Measurements from ENCODE around the gene STK39. TPM values are rescaled to one million over a fixed set of nuclear protein-coding genes. Genes with fewer than 3 reads are reported as not detected.
A peak's percentile ranks its signal among the peaks of the same experiment; 100 is the strongest.
"Not testable (repeated sequence)": the region's sequence is repeated elsewhere in the genome, so short reads cannot be mapped to it uniquely, and the experiment has no call there.

STK39 gene
- total RNA-seq, 1 donor from 2014 or later = 15.7 TPM

GRCh38 chr2:168122210-168122609 is 125.2 kb downstream of the STK39 start:
- not testable (repeated sequence) for H3K4me3 ChIP-seq (ENCODE audit: low read length in 3 of 3); H3K27me3 ChIP-seq (ENCODE audit: control insufficient read depth in 3 of 3, insufficient read depth in 3 of 3, low read length in 3 of 3); H3K9me3 ChIP-seq (ENCODE audit: control insufficient read depth in 3 of 3, low read length in 3 of 3); H3K36me3 ChIP-seq (ENCODE audit: control insufficient read depth in 3 of 3, insufficient read depth in 3 of 3, low read length in 3 of 3); H3K4me1 ChIP-seq (ENCODE audit: control insufficient read depth in 3 of 3, insufficient read depth in 3 of 3, low read length in 3 of 3); H3K9ac ChIP-seq (ENCODE audit: low read depth in 1 of 3, low read length in 3 of 3); H3K27ac ChIP-seq (ENCODE audit: low read depth, low read length)

GRCh38 chr2:168120730-168121129 is 126.7 kb downstream of the STK39 start:
- H3K9me3 ChIP-seq (ENCODE audit: control insufficient read depth in 3 of 3, low read length in 3 of 3) = no peaks in the 10 kb centered on the region
- no peak overlapping the region for H3K27ac ChIP-seq (ENCODE audit: low read depth, low read length)
- H3K4me1 ChIP-seq (ENCODE audit: control insufficient read depth in 3 of 3, insufficient read depth in 3 of 3, low read length in 3 of 3) = peaks cover 2 to 4% (median 3%) of the 10 kb centered on the region in 3 donors
- H3K27me3 ChIP-seq (ENCODE audit: control insufficient read depth in 3 of 3, insufficient read depth in 3 of 3, low read length in 3 of 3) = no peaks in the 10 kb centered on the region
- no peaks in the 10 kb centered on the region for H3K36me3 ChIP-seq (ENCODE audit: control insufficient read depth in 3 of 3, insufficient read depth in 3 of 3, low read length in 3 of 3)
- no peak overlapping the region for H3K4me3 ChIP-seq (ENCODE audit: low read length in 3 of 3)
- H3K9ac ChIP-seq (ENCODE audit: low read depth in 1 of 3, low read length in 3 of 3) = no peak overlapping the region

GRCh38 chr2:168120310-168120709 is 127.1 kb downstream of the STK39 start:
- no peaks in the 10 kb centered on the region for H3K9me3 ChIP-seq (ENCODE audit: control insufficient read depth in 3 of 3, low read length in 3 of 3)
- no peaks in the 10 kb centered on the region for H3K36me3 ChIP-seq (ENCODE audit: control insufficient read depth in 3 of 3, insufficient read depth in 3 of 3, low read length in 3 of 3)
- no peak overlapping the region for H3K4me3 ChIP-seq (ENCODE audit: low read length in 3 of 3)
- no peaks in the 10 kb centered on the region for H3K27me3 ChIP-seq (ENCODE audit: control insufficient read depth in 3 of 3, insufficient read depth in 3 of 3, low read length in 3 of 3)
- H3K27ac ChIP-seq (ENCODE audit: low read depth, low read length) = no peak overlapping the region
- peaks cover 2 to 4% (median 3%) of the 10 kb centered on the region in 3 donors for H3K4me1 ChIP-seq (ENCODE audit: control insufficient read depth in 3 of 3, insufficient read depth in 3 of 3, low read length in 3 of 3)
- H3K9ac ChIP-seq (ENCODE audit: low read depth in 1 of 3, low read length in 3 of 3) = no peak overlapping the region

GRCh38 chr2:168119515-168120141 is 127.8 kb downstream of the STK39 start:
- Histone ChIP-seq H3K4me3 (ENCODE audit: low read length in 3 of 3) (no peak overlapping the region), H3K9ac (ENCODE audit: low read depth in 1 of 3, low read length in 3 of 3) (no peak overlapping the region), H3K36me3 (ENCODE audit: control insufficient read depth in 3 of 3, insufficient read depth in 3 of 3, low read length in 3 of 3) (no peaks in the 10 kb centered on the region), H3K4me1 (ENCODE audit: control insufficient read depth in 3 of 3, insufficient read depth in 3 of 3, low read length in 3 of 3) (peaks cover 2 to 4% (median 3%) of the 10 kb centered on the region in 3 donors), H3K27me3 (ENCODE audit: control insufficient read depth in 3 of 3, insufficient read depth in 3 of 3, low read length in 3 of 3) (no peaks in the 10 kb centered on the region), H3K9me3 (ENCODE audit: control insufficient read depth in 3 of 3, low read length in 3 of 3) (no peaks in the 10 kb centered on the region), H3K27ac (ENCODE audit: low read depth, low read length) (no peak overlapping the region)

GRCh38 chr2:168118733-168119514 is 128.5 kb downstream of the STK39 start:
- Histone ChIP-seq H3K4me3 (ENCODE audit: low read length in 3 of 3) (peak overlapping the region in 2 of 3 donors; percentile 4 to 33), H3K27ac (ENCODE audit: low read depth, low read length) (no peak overlapping the region), H3K27me3 (ENCODE audit: control insufficient read depth in 3 of 3, insufficient read depth in 3 of 3, low read length in 3 of 3) (no peaks in the 10 kb centered on the region), H3K9ac (ENCODE audit: low read depth in 1 of 3, low read length in 3 of 3) (peak overlapping the region in 1 of 3 donors; percentile 26), H3K4me1 (ENCODE audit: control insufficient read depth in 3 of 3, insufficient read depth in 3 of 3, low read length in 3 of 3) (peaks cover 2 to 4% (median 3%) of the 10 kb centered on the region in 3 donors), H3K9me3 (ENCODE audit: control insufficient read depth in 3 of 3, low read length in 3 of 3) (no peaks in the 10 kb centered on the region), H3K36me3 (ENCODE audit: control insufficient read depth in 3 of 3, insufficient read depth in 3 of 3, low read length in 3 of 3) (no peaks in the 10 kb centered on the region)

GRCh38 chr2:168116448-168116847 is 130.9 kb downstream of the STK39 start:
- Histone ChIP-seq H3K9me3 (ENCODE audit: control insufficient read depth in 3 of 3, low read length in 3 of 3) (no peaks in the 10 kb centered on the region), H3K27me3 (ENCODE audit: control insufficient read depth in 3 of 3, insufficient read depth in 3 of 3, low read length in 3 of 3) (no peaks in the 10 kb centered on the region), H3K9ac (ENCODE audit: low read depth in 1 of 3, low read length in 3 of 3) (no peak overlapping the region), H3K4me1 (ENCODE audit: control insufficient read depth in 3 of 3, insufficient read depth in 3 of 3, low read length in 3 of 3) (peaks cover 2 to 4% (median 3%) of the 10 kb centered on the region in 3 donors), H3K36me3 (ENCODE audit: control insufficient read depth in 3 of 3, insufficient read depth in 3 of 3, low read length in 3 of 3) (no peaks in the 10 kb centered on the region), H3K4me3 (ENCODE audit: low read length in 3 of 3) (no peak overlapping the region), H3K27ac (ENCODE audit: low read depth, low read length) (no peak overlapping the region)

- no peaks in the 10 kb centered on the region for H3K27me3 ChIP-seq (ENCODE audit: control insufficient read depth in 3 of 3, insufficient read depth in 3 of 3, low read length in 3 of 3)
- H3K27ac ChIP-seq (ENCODE audit: low read depth, low read length) = no peak overlapping the region
- no peak overlapping the region for H3K9ac ChIP-seq (ENCODE audit: low read depth in 1 of 3, low read length in 3 of 3)
- no peak overlapping the region for H3K4me3 ChIP-seq (ENCODE audit: low read length in 3 of 3)
- peaks cover 2 to 4% (median 3%) of the 10 kb centered on the region in 3 donors for H3K4me1 ChIP-seq (ENCODE audit: control insufficient read depth in 3 of 3, insufficient read depth in 3 of 3, low read length in 3 of 3)
- no peaks in the 10 kb centered on the region for H3K9me3 ChIP-seq (ENCODE audit: control insufficient read depth in 3 of 3, low read length in 3 of 3)
- H3K36me3 ChIP-seq (ENCODE audit: control insufficient read depth in 3 of 3, insufficient read depth in 3 of 3, low read length in 3 of 3) = no peaks in the 10 kb centered on the region
These were observed 132.8 kb downstream of the STK39 start for GRCh38 chr2:168114619-168115018.

- no peak overlapping the region for H3K4me3 ChIP-seq (ENCODE audit: low read length in 3 of 3)
- H3K27me3 ChIP-seq (ENCODE audit: control insufficient read depth in 3 of 3, insufficient read depth in 3 of 3, low read length in 3 of 3) = no peaks in the 10 kb centered on the region
- H3K36me3 ChIP-seq (ENCODE audit: control insufficient read depth in 3 of 3, insufficient read depth in 3 of 3, low read length in 3 of 3) = no peaks in the 10 kb centered on the region
- peaks cover 2 to 3% (median 3%) of the 10 kb centered on the region in 3 donors for H3K4me1 ChIP-seq (ENCODE audit: control insufficient read depth in 3 of 3, insufficient read depth in 3 of 3, low read length in 3 of 3)
- H3K9ac ChIP-seq (ENCODE audit: low read depth in 1 of 3, low read length in 3 of 3) = no peak overlapping the region
- H3K9me3 ChIP-seq (ENCODE audit: control insufficient read depth in 3 of 3, low read length in 3 of 3) = no peaks in the 10 kb centered on the region
- H3K27ac ChIP-seq (ENCODE audit: low read depth, low read length) = no peak overlapping the region
These were observed 133.4 kb downstream of the STK39 start for GRCh38 chr2:168114040-168114439.

- Histone ChIP-seq H3K27ac (ENCODE audit: low read depth, low read length) (no peak overlapping the region), H3K9me3 (ENCODE audit: control insufficient read depth in 3 of 3, low read length in 3 of 3) (no peaks in the 10 kb centered on the region), H3K27me3 (ENCODE audit: control insufficient read depth in 3 of 3, insufficient read depth in 3 of 3, low read length in 3 of 3) (no peaks in the 10 kb centered on the region), H3K4me1 (ENCODE audit: control insufficient read depth in 3 of 3, insufficient read depth in 3 of 3, low read length in 3 of 3) (no peaks in the 10 kb centered on the region), H3K4me3 (ENCODE audit: low read length in 3 of 3) (no peak overlapping the region), H3K36me3 (ENCODE audit: control insufficient read depth in 3 of 3, insufficient read depth in 3 of 3, low read length in 3 of 3) (no peaks in the 10 kb centered on the region), H3K9ac (ENCODE audit: low read depth in 1 of 3, low read length in 3 of 3) (no peak overlapping the region)
These were observed 140.1 kb downstream of the STK39 start for GRCh38 chr2:168107322-168107721.

- Histone ChIP-seq H3K4me1 (ENCODE audit: control insufficient read depth in 3 of 3, insufficient read depth in 3 of 3, low read length in 3 of 3) (no peaks in the 10 kb centered on the region), H3K9ac (ENCODE audit: low read depth in 1 of 3, low read length in 3 of 3) (no peak overlapping the region), H3K27ac (ENCODE audit: low read depth, low read length) (no peak overlapping the region), H3K36me3 (ENCODE audit: control insufficient read depth in 3 of 3, insufficient read depth in 3 of 3, low read length in 3 of 3) (no peaks in the 10 kb centered on the region), H3K4me3 (ENCODE audit: low read length in 3 of 3) (no peak overlapping the region), H3K27me3 (ENCODE audit: control insufficient read depth in 3 of 3, insufficient read depth in 3 of 3, low read length in 3 of 3) (no peaks in the 10 kb centered on the region), H3K9me3 (ENCODE audit: control insufficient read depth in 3 of 3, low read length in 3 of 3) (no peaks in the 10 kb centered on the region)
These were observed 142.2 kb downstream of the STK39 start for GRCh38 chr2:168105127-168105683.
